NCI-H2081 (cell line): ENCODE data around the gene CPLANE2.

ENCODE experiments used
- DNase-seq, 2 experiments: peaks; one replicate each; lab custom pipeline; 2025; lab: John Stamatoyannopoulos, UW

The CPLANE2 gene

GRCh38 chr1:16187748-16188401 is 49.1 kb downstream of the CPLANE2 start:
- DNase-seq, result peak; percentile 49 to 58

DNA sequence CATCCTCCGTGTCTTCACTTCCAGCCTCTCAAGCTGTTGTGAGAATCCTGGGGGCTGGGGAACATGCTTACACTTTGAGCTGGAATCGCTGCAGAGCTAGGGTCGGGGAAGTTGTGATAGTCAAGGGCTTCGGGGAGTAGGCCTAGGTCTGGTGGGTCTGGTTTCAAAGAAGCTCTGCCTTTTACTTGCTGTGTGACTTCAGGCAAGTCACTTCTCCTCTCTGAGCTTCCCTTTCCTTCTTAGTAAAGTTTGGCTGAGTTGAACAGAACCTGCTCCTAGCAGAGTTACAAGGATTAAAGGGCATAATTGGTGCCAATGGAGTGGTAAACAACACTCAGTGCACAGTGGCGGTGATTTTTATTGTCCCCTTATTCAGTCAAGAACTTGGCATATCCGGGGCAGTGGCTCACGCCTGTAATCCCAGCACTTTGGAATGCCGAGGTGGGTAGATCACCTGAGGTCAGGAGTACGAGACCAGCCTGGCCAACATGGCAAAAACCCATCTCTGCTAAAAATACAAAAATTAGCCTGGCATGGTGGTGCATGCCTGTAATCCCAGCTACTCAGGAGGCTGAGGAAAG is 50.2 kb downstream of the CPLANE2 start:
- no peak for DNase-seq

DNA sequence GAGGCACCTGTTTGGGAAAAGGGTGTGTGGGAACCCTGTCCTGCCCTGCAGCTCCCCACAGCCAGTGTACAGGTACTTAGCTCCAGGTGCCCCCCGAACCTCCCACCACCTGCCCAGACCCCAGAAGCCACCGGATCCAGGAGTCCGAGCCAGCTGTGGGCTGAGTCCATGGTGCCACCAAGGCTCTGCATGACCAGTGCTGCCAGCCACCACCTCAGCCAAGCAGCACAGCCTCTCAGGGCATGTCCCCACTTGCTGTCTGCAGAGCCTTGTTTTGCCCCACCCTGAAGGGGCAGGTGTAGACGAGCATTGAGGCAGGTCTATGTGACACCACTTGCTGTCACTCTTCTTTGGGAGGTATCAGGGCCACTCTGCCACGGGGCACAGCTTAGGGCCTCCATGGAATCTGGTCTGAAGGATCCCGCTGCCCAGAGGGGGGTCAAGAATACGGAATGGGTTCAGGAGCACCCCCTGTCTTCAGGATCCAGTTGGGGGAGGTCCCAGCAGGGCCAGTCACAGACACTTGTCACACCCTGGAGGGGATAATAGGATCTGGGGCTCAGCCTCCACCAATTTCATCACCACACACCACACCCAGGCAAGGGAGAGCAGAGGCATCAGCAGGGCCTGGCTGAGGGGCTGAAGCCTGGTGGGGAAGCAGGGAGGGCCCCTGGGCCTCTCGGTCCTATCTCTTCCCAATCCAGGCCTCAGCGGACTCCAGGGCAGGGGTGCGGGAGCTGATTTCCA is 52.3 kb downstream of the CPLANE2 start:
- DNase-seq, result no peak

- no peak for DNase-seq
These were observed 53.0 kb downstream of the CPLANE2 start for GRCh38 chr1:16183765-16184556.

GRCh38 chr1:16183179-16183578 is 53.8 kb downstream of the CPLANE2 start:
- DNase-seq, result no peak

DNA sequence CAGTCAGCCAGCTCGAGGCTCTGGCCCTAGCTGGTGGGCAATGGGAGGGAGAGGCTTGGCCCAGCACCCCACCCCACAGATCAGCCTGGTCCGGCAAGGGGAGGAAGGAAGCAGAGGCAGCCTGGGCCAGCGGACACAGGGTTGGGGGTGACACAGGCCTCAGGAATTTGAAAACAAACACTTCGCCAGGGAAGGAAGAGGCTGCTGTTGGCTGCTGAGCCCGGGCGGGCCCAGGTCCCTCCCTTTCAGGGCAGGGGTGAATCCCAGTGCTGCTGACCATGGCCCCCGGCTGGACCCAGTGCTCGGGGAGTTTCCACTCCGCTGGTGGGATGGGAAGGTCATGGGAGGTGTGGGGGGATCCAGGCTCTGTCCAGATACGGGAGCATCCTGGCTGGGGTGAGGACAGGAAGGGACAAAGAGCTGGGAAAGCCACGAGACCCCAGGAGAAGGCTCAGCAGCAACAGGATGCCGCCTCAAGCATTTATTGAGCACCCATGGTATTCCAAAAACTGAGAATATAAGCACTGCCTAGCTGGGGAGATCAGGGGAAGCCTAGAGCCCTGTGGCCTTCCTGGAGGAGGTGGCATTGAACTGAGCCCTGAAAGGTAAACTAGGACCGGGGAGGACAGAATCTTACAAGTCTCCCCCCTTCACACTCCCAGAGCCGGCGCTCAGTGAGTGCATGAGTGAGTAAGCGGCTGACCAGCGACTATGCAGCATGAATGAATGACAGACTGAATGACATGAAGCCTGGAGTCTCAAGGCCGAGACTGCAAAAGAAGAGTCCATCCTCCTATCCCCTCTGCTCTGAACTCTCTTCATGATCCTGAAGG is 54.9 kb downstream of the CPLANE2 start:
- DNase-seq, result no peak
